Liver (tissue), 9 donors: Measurements from ENCODE around the gene PEAR1. TPM values are rescaled to one million over a fixed set of nuclear protein-coding genes. Genes with fewer than 3 reads are reported as not detected.

Experiments
- DNase-seq: peaks from one replicate; pipeline ENCODE4 v3.0.0-alpha.2; 2017; ENCODE audit warnings: low spot score
- H3K27ac ChIP-seq, 2 donors: one replicate each; pipeline ENCODE4 v1.7.0; 2013; ENCODE audit warnings: inconsistent platforms in 2 of 2, low read length in 2 of 2, control low read depth in 1 of 2, low read depth in 1 of 2, mild to moderate bottlenecking in 1 of 2
- H3K27me3 ChIP-seq, 4 donors: one replicate each; pipeline versions ENCODE4 v1.6.1 to v1.7.0; 2013; ENCODE audit warnings: low read length in 3 of 4, inconsistent platforms in 1 of 4, mild to moderate bottlenecking in 1 of 4, moderate library complexity in 1 of 4; ENCODE audit not compliant: control insufficient read depth in 4 of 4, insufficient read depth in 4 of 4
- H3K36me3 ChIP-seq, 4 donors: one replicate each; pipeline versions ENCODE4 v1.6.1 to v1.7.0; 2013; ENCODE audit warnings: low read length in 3 of 4, mild to moderate bottlenecking in 3 of 4, low read depth in 1 of 4, moderate library complexity in 1 of 4; ENCODE audit not compliant: control insufficient read depth in 4 of 4, insufficient read depth in 3 of 4
- H3K4me1 ChIP-seq, 4 donors: one replicate each; pipeline versions ENCODE4 v1.6.1 to v1.7.0; 2013; ENCODE audit warnings: low read length in 3 of 4, mild to moderate bottlenecking in 3 of 4, moderate library complexity in 1 of 4; ENCODE audit not compliant: control insufficient read depth in 4 of 4, insufficient read depth in 4 of 4
- H3K4me3 ChIP-seq, 3 donors: one replicate each; pipeline versions ENCODE4 v1.6.1 to v1.7.0; 2013; ENCODE audit warnings: low read length in 3 of 3, control low read depth in 1 of 3, low read depth in 1 of 3, mild to moderate bottlenecking in 1 of 3
- H3K9ac ChIP-seq, 2 donors: one replicate each; pipeline ENCODE4 v1.7.0; 2013; ENCODE audit warnings: low read length in 2 of 2, mild to moderate bottlenecking in 2 of 2, moderate library complexity in 2 of 2, control low read depth in 1 of 2, low read depth in 1 of 2
- H3K9me3 ChIP-seq, 4 donors: one replicate each; pipeline versions ENCODE4 v1.6.1 to v1.7.0; 2013; ENCODE audit warnings: low read length in 3 of 4; ENCODE audit not compliant: control insufficient read depth in 4 of 4
- EGR1 ChIP-seq, 2 donors: IDR thresholded peaks; 2 replicates each; pipeline ENCODE4 v1.6.1; 2016 to 2018; ENCODE audit warnings: antibody characterized with exemption in 2 of 2, low read depth in 2 of 2
- FOXA1 ChIP-seq: IDR thresholded peaks from 2 replicates; pipeline ENCODE4 v1.6.1; 2016; ENCODE audit warnings: antibody characterized with exemption
- FOXA2 ChIP-seq: IDR thresholded peaks from 2 replicates; pipeline ENCODE4 v1.6.1; 2016; ENCODE audit warnings: antibody characterized with exemption
- GABPA ChIP-seq, 2 donors: IDR thresholded peaks in 1 of 2; conservative IDR thresholded peaks in 1 of 2; 2 replicates each; pipeline ENCODE4 v1.6.1; 2016; ENCODE audit warnings: antibody characterized with exemption in 2 of 2, mild to moderate bottlenecking in 1 of 2, moderate library complexity in 1 of 2
- HNF4A ChIP-seq, 2 donors: conservative IDR thresholded peaks; 2 replicates each; pipeline ENCODE4 v1.6.1; 2016; ENCODE audit warnings: antibody characterized with exemption in 2 of 2, mild to moderate bottlenecking in 2 of 2
- HNF4G ChIP-seq: IDR thresholded peaks from 2 replicates; pipeline ENCODE4 v1.6.1; 2016; ENCODE audit warnings: antibody characterized with exemption
- JUND ChIP-seq, 2 donors: IDR thresholded peaks; 2 replicates each; pipeline ENCODE4 v1.6.1; 2016; ENCODE audit warnings: antibody characterized with exemption in 2 of 2
- NR2F2 ChIP-seq: IDR thresholded peaks from 2 replicates; pipeline ENCODE4 v1.6.1; 2016; ENCODE audit warnings: antibody characterized with exemption
- RAD21 ChIP-seq, 2 donors: IDR thresholded peaks; 2 replicates each; pipeline ENCODE4 v1.6.1; 2016; ENCODE audit warnings: antibody characterized with exemption in 2 of 2, mild to moderate bottlenecking in 2 of 2
- RXRA ChIP-seq, 2 donors: IDR thresholded peaks; 2 replicates each; pipeline ENCODE4 v1.6.1; 2017 to 2018; ENCODE audit warnings: antibody characterized with exemption in 2 of 2, mild to moderate bottlenecking in 1 of 2
- SP1 ChIP-seq: IDR thresholded peaks from 2 replicates; pipeline ENCODE4 v1.6.1; 2018; ENCODE audit warnings: antibody characterized with exemption, mild to moderate bottlenecking
- TAF1 ChIP-seq: conservative IDR thresholded peaks from 2 replicates; pipeline ENCODE4 v1.6.1; 2016; ENCODE audit warnings: antibody characterized with exemption, mild to moderate bottlenecking
- YY1 ChIP-seq: IDR thresholded peaks from 2 replicates; pipeline ENCODE4 v1.6.1; 2016; ENCODE audit warnings: antibody characterized with exemption, mild to moderate bottlenecking
- WGBS: extraction: QIAGEN DNeasy Blood & Tissue Kit; methylation state at CpG from one replicate; pipeline ENCODE4 v1.1.7; 2013; 5-methylcytosine and 5-hydroxymethylcytosine counted together
- polyA plus RNA-seq, 2 donors: library from polyadenylated mRNA; stranded (reverse) in 1 of 2; unstranded in 1 of 2; fragments of 200-250 nt in 1 of 2; fragments of >200 nt in 1 of 2; fragmentation: Nextera tagmentation in 1 of 2; extraction: Ambion mirVana in 1 of 2; gene quantifications; one replicate each; pipeline versions ENCODE4 v1.2.1 to v1.2.3, GENCODE V29; 2013 to 2015
- total RNA-seq, 2 donors: library from RNA; depleted of rRNA; stranded (reverse); fragments of >200 nt; gene quantifications; one replicate each; pipeline ENCODE4 v1.2.3, GENCODE V29; 2014
- TF ChIP-seq, protein P1 (sequence below): fragments of 150-350 bp; IDR thresholded peaks from 2 replicates; pipeline ENCODE4 v1.5.1; 2017; ENCODE audit warnings: improper control_type of control experiment, low read depth, low read length; ENCODE audit not compliant: missing input control
- TF ChIP-seq, protein P2 (sequence below): IDR thresholded peaks from 2 replicates; pipeline ENCODE4 v1.6.1; 2016; ENCODE audit warnings: antibody characterized with exemption
- TF ChIP-seq, protein P3 (sequence below): IDR thresholded peaks from 2 replicates; pipeline ENCODE4 v1.6.1; 2016; ENCODE audit warnings: antibody characterized with exemption
- TF ChIP-seq, protein P4 (sequence below): IDR thresholded peaks from 2 replicates; pipeline ENCODE4 v1.6.1; 2016; ENCODE audit warnings: antibody characterized with exemption, mild to moderate bottlenecking
- TF ChIP-seq, protein P5 (sequence below): IDR thresholded peaks from 2 replicates; pipeline ENCODE4 v1.6.1; 2016; ENCODE audit warnings: antibody characterized with exemption
- donor health status: healthy.
- donor health status: healthy.
- donor health status: healthy.
- donor health status: healthy.
- donor health status: healthy.

The PEAR1 gene
- total and polyA plus RNA-seq, 4 donors, result 2.1 to 4.4 (median 3.1) TPM

DNA sequence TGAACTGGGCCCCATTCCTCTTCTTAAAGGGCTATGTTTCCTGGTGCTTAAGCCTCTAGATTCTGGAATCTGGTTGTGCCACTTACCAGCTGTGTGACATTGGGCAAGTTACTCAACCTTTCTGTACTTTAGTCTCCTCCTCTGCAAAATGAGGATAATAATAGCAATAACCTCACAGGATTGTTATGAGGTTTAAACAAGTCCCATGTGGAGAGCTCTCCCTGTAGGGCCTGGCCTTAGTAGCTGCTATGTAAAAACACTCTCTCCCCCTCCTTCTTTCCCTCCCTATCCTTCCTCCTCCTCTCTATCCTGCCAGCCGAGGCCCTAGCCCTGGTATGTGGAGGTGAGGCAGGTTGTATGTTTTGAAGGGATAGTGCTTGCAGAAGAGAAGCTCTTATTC is 8.2 kb upstream of the PEAR1 start:
- TF ChIP-seq YY1 (no peak), HNF4G (no peak), JUND (IDR thresholded peaks at IDR 0.05) (no peak), SP1 (no peak), FOXA2 (no peak), TAF1 (no peak), HNF4A (conservative IDR thresholded peaks at IDR 0.05) (no peak), NR2F2 (no peak), GABPA (IDR thresholded peaks at IDR 0.05 in 1 of 2, conservative IDR thresholded peaks at IDR 0.05 in 1 of 2) (no peak), FOXA1 (no peak), RXRA (IDR thresholded peaks at IDR 0.05) (no peak), RAD21 (IDR thresholded peaks at IDR 0.05) (no peak)
- TF ChIP-seq, protein P1, sequence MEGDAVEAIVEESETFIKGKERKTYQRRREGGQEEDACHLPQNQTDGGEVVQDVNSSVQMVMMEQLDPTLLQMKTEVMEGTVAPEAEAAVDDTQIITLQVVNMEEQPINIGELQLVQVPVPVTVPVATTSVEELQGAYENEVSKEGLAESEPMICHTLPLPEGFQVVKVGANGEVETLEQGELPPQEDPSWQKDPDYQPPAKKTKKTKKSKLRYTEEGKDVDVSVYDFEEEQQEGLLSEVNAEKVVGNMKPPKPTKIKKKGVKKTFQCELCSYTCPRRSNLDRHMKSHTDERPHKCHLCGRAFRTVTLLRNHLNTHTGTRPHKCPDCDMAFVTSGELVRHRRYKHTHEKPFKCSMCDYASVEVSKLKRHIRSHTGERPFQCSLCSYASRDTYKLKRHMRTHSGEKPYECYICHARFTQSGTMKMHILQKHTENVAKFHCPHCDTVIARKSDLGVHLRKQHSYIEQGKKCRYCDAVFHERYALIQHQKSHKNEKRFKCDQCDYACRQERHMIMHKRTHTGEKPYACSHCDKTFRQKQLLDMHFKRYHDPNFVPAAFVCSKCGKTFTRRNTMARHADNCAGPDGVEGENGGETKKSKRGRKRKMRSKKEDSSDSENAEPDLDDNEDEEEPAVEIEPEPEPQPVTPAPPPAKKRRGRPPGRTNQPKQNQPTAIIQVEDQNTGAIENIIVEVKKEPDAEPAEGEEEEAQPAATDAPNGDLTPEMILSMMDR, result no peak
- TF ChIP-seq, protein P2, sequence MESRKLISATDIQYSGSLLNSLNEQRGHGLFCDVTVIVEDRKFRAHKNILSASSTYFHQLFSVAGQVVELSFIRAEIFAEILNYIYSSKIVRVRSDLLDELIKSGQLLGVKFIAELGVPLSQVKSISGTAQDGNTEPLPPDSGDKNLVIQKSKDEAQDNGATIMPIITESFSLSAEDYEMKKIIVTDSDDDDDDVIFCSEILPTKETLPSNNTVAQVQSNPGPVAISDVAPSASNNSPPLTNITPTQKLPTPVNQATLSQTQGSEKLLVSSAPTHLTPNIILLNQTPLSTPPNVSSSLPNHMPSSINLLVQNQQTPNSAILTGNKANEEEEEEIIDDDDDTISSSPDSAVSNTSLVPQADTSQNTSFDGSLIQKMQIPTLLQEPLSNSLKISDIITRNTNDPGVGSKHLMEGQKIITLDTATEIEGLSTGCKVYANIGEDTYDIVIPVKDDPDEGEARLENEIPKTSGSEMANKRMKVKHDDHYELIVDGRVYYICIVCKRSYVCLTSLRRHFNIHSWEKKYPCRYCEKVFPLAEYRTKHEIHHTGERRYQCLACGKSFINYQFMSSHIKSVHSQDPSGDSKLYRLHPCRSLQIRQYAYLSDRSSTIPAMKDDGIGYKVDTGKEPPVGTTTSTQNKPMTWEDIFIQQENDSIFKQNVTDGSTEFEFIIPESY, result no peak
- TF ChIP-seq, protein P3, sequence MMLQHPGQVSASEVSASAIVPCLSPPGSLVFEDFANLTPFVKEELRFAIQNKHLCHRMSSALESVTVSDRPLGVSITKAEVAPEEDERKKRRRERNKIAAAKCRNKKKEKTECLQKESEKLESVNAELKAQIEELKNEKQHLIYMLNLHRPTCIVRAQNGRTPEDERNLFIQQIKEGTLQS, result no peak
- TF ChIP-seq, protein P4, sequence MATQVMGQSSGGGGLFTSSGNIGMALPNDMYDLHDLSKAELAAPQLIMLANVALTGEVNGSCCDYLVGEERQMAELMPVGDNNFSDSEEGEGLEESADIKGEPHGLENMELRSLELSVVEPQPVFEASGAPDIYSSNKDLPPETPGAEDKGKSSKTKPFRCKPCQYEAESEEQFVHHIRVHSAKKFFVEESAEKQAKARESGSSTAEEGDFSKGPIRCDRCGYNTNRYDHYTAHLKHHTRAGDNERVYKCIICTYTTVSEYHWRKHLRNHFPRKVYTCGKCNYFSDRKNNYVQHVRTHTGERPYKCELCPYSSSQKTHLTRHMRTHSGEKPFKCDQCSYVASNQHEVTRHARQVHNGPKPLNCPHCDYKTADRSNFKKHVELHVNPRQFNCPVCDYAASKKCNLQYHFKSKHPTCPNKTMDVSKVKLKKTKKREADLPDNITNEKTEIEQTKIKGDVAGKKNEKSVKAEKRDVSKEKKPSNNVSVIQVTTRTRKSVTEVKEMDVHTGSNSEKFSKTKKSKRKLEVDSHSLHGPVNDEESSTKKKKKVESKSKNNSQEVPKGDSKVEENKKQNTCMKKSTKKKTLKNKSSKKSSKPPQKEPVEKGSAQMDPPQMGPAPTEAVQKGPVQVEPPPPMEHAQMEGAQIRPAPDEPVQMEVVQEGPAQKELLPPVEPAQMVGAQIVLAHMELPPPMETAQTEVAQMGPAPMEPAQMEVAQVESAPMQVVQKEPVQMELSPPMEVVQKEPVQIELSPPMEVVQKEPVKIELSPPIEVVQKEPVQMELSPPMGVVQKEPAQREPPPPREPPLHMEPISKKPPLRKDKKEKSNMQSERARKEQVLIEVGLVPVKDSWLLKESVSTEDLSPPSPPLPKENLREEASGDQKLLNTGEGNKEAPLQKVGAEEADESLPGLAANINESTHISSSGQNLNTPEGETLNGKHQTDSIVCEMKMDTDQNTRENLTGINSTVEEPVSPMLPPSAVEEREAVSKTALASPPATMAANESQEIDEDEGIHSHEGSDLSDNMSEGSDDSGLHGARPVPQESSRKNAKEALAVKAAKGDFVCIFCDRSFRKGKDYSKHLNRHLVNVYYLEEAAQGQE, result no peak
- TF ChIP-seq, protein P5, sequence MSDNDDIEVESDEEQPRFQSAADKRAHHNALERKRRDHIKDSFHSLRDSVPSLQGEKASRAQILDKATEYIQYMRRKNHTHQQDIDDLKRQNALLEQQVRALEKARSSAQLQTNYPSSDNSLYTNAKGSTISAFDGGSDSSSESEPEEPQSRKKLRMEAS, result no peak
- DNase-seq, result no peak
- peaks cover 0 to 2% (median 0%) of the 10 kb centered on the region in 4 donors for H3K27me3 ChIP-seq
- no peak overlapping the region for H3K4me3 ChIP-seq
- no peaks in the 10 kb centered on the region for H3K9me3 ChIP-seq
- WGBS, result 29% methylated on average over 1 of the region's 1 CpG
- H3K4me1 ChIP-seq, result no peaks in the 10 kb centered on the region
- no peak overlapping the region for H3K9ac ChIP-seq
- no peak overlapping the region for H3K27ac ChIP-seq
- H3K36me3 ChIP-seq, result no peaks in the 10 kb centered on the region

DNA sequence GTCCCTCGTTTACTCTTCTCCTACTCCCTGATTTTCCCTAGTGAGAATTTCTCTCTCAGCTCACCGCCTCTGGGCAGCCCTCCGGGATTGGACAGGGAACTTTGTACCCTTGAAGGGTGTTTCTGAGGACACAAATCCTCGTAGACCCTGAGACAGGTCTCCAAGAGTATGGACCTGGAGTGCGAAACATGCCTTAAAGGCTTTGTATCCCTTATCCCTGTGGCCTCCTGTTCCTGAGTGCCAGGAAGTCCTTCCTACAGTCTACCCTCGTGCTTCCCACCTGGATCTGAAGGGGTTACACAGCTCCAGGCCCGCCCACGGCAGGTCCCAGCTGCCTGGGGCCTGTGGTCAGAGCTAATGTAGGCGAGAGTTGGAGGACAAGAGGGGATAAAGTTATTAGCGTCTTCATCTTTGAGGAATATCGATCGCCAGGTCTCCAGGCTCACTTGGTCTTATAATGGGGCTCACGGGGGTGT is 7.6 kb upstream of the PEAR1 start:
- no peaks in the 10 kb centered on the region for H3K4me1 ChIP-seq
- no peaks in the 10 kb centered on the region for H3K9me3 ChIP-seq
- TF ChIP-seq EGR1 (IDR thresholded peaks at IDR 0.05; ENCODE audit: low read depth in 2 of 2), result no peak
- TF ChIP-seq, protein P4, result no peak
- TF ChIP-seq GABPA (IDR thresholded peaks at IDR 0.05 in 1 of 2, conservative IDR thresholded peaks at IDR 0.05 in 1 of 2), result no peak
- TF ChIP-seq HNF4G, result no peak
- TF ChIP-seq HNF4A (conservative IDR thresholded peaks at IDR 0.05), result no peak
- TF ChIP-seq, protein P2, result no peak
- no peak for TF ChIP-seq FOXA2
- TF ChIP-seq JUND (IDR thresholded peaks at IDR 0.05), result no peak
- TF ChIP-seq RXRA (IDR thresholded peaks at IDR 0.05), result no peak
- no peak overlapping the region for H3K4me3 ChIP-seq
- H3K27me3 ChIP-seq, result peaks cover 0 to 2% (median 0%) of the 10 kb centered on the region in 4 donors
- 56% methylated on average over 13 of the region's 13 CpGs for WGBS
- no peak for DNase-seq
- no peaks in the 10 kb centered on the region for H3K36me3 ChIP-seq
- no peak overlapping the region for H3K9ac ChIP-seq
- no peak overlapping the region for H3K27ac ChIP-seq
